HK-2 (cell line): Measurements from ENCODE around the gene ZNF683.
"Not testable (repeated sequence)": the region's sequence is repeated elsewhere in the genome, so short reads cannot be mapped to it uniquely, and the experiment has no call there.

Source experiments
- DNase-seq: peaks from one replicate; pipeline ENCODE4 v3.0.0-alpha.2; 2018; ENCODE audit not compliant: unreplicated experiment

ZNF683 gene

DNA sequence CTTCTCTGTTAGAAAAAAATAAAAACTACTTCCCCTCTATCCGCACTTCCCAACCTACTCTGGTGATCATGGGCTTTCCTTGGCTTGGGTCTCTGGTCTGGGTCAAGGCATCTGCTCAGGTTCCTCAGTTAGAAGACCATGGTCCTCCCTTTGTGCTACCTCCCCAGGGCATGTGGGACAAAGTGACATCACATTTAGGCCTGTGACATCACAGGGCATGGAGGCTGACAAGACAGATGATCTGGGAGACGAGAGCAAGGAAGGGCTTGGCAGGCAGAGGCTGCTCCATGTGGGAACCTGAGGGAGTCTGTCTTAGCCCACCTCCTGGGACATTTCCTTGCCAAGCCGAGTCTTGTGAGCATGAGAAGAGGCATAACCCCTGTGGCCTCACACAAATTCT is at the start of gene ZNF683:
TSS of gene ZNF683 (minus strand) at position 140 of the 400 bp plus-strand sequence. CDS start 4,179 bp downstream, outside the sequence.
- not testable (repeated sequence) for DNase-seq

DNA sequence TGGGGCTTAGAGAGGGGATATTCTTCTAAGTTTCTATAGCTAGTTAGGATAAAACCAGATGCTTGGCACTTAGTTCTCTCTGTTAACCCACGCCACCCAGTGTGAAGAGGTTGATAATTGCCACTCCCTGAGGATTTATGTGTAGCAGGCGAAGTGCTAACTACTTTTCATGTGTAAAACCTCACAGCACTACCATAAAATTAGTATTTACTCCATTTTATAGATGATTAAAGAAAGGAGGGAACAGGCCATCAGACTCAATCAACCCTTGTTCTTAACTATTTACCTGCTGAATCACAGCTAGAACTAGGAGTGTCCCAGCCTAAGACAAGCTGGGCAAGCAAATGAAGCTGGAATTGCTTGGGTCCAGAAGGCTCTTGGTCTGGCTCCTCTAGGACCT is 46.9 kb upstream of the ZNF683 start:
- no peak for DNase-seq

DNA sequence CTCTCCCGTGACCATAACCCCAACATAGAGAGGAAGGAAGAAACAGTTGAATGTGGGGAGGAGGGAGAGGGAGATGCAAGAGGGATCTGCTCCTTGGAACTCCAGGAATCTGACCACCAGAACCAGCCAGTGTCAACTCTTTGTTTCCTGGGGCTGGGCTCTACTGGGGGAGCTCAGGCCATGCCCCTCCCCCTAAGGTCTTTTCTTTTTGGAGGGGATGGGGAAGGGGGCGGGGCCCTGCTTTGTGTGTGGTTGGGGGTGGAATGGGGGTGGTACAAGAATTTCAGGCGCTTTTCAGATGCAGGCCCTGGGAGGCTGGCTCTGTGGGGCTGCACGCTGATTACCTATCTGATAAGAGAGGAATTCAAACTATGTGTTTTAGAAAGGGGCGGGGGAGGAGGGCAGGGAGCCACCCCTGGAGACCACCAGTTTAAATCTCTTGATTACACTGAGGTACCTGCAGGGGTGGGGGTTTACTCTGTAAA is 46.4 kb upstream of the ZNF683 start:
- no peak for DNase-seq

DNA sequence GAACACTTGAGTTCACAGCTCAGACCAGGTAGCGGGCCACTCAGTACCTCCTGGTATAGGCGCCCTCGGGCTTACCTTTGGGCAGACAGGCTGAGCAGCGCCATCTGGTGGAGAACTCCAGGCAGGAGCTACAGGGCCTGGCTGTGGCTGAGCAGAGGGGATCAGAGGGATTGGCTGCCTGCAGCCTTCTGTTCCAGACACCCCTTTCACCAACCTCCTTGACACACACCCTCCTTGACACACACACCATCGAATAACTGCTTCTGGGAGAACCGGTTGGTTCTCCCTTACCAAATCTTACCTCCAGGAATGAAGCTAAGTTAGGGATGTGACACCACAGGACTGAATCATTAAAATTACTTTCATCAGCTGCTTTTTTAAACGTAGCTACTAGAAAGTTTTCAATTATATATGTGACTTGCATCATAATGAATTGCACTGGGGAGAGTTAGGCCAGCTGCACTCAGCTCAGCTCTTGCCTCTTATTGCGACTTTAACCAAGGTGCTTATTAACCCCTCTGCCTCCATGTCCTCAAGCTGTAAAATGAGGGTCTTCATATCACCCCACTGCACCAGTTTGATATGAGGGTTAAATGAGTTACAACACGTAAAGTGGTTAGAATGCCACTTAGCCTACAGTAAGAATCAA is 44.7 kb upstream of the ZNF683 start:
- DNase-seq, result peak; percentile 71

DNA sequence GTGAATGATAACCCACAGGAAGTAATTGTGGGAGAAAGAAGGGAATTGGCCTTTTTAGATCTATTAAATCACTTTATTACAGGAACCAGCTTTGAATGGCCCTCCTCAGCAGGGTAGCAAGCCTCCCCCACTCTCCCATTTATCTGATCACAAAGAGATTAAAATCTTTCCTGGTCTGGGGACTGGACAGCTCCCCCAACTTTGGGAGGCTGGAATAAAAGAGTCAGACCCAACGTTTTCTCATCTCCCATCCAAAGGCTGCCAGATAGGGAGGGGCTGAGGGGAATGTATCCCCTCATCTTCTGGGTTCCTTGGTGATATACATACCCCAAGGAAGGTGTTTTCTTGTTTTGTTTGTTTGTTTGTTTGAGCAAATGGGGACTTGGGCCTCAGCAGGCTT is 40.5 kb upstream of the ZNF683 start:
- DNase-seq, result no peak

DNA sequence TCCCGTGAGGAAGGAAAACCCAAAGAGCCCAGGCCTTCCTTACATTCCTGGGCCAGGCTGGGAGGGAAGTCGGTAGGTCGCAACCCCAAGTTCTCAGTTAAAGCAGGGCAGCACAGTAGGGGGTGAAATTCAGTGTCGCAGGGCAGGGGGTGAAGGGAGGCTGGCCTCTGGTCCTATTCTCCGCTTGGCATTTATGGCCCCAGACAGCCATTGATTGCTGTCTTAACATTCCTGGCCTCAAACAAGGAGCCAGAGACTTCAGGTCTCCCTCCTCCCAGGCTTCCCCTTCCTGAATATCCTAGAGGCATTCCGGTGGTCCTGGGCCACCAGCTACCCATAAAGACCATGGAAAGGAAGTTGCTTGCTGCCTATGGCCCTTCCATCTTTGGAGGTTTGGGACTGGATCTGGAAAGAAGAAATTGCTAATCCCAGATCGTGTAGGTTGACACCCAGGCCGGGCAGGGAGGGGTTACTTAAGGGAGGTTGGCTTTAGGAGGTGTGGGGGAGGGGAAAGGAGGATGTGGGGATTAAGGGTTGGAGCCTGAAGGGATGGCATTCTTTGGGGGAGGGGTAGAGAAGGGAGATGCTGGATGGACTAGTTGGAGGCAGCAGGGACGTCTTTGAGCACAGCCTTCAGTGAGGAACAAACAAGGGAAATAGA is 39.8 kb upstream of the ZNF683 start:
- no peak for DNase-seq

DNA sequence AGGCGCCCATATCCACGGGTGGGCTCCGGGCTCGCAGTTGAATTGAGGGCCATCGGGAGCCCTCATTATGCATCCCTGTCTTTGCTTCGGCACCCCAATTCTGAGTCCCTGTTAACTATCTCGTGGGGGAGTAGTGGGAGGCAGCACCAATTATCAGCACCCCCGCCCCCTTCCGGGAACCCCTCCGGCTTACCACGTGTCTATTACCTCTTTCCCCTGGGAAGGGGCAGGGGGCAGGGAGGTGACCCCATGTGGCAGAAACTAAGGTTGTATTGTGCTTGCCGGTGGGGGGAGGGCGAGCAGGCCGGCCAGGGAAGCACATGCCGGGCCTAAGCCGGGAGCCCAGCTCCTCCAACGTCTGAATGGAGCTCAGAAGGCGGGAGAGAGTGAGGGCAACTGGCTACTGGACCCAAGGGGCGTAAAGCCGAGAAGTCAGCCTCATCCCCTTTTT is 39.1 kb upstream of the ZNF683 start:
- DNase-seq, result no peak

DNA sequence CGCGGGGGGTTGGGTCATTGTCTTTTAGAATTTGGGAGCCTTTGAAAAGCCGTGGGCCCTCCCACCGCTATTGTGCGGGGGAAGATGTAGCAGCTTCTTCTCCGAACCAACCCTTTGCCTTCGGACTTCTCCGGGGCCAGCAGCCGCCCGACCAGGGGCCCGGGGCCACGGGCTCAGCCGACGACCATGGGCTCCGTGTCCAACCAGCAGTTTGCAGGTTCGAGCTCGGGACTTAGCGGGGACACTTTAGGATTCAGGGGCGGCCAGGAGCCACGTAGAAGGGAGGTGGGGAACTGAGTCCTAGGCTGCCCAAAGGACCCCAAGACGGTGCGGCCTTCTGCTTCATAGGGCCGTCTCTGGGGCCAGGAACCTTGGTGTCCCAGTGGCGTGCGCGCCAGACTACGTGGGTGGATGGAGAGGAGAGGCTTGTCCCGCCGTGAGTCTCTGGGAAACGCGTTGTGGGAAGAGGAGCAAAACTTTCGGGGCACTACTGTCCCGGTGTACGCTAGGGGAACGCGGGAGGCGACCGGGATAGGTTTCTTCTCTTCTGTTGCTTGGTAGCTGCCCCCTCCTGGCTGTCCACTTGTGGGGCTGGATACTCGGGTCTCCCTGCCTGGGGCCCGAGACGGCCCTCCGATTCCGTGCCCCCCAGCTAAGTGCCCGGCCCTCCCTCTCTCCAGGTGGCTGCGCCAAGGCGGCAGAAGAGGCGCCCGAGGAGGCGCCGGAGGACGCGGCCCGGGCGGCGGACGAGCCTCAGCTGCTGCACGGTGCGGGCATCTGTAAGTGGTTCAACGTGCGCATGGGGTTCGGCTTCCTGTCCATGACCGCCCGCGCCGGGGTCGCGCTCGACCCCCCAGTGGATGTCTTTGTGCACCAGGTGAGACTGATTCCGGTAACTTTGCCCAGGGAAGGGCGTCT is 38.4 kb upstream of the ZNF683 start, which contains the start of gene LIN28A:
TSS of gene LIN28A (plus strand) at position 112 of the 918 bp plus-strand sequence. CDS start at position 187, 75 bp downstream.
- DNase-seq, result no peak

DNA sequence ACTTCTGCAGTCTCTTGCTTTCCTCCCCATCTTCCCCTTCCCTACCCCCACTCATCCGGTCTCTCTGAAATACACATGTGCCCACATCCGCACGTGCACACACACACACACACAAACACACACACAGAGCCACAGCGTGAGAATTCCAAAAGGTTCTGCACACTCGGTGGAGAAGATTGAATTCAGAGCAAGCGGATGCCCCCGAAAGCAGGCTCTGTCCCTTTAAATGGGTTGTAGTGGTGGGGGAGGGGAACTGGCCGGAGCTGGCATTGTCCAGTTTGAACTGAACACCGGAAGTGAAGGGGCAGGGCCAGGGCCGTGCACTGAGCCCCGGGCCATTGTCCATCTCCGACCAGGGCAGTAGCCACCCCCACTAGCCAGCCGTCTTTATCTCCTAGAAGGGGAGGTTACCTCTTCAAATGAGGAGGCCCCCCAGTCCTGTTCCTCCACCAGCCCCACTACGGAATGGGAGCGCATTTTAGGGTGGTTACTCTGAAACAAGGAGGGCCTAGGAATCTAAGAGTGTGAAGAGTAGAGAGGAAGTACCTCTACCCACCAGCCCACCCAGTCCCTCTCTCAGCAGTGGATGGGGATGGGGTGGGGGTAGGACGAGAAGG is 36.7 kb upstream of the ZNF683 start:
- DNase-seq, result no peak

DNA sequence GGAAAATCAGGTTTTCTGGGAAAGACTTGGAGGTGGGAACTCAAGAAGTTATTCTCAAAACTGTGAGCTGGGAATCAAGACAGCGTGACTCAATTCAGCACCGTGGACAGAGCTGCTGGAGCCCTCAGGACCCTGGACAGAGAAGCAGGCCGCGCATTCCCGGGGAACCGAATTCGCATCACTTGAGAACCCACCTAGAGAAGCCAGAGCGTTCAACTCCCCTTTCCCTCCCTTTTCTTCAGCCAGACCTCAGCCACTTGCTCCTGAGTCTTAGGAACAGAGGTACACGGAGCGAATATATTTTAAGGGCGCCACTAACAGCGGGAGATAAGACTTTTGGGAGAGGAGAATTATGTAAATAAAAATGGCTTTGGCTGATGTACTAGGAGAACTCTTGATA is 36.1 kb upstream of the ZNF683 start:
- DNase-seq, result peak; percentile 79

DNA sequence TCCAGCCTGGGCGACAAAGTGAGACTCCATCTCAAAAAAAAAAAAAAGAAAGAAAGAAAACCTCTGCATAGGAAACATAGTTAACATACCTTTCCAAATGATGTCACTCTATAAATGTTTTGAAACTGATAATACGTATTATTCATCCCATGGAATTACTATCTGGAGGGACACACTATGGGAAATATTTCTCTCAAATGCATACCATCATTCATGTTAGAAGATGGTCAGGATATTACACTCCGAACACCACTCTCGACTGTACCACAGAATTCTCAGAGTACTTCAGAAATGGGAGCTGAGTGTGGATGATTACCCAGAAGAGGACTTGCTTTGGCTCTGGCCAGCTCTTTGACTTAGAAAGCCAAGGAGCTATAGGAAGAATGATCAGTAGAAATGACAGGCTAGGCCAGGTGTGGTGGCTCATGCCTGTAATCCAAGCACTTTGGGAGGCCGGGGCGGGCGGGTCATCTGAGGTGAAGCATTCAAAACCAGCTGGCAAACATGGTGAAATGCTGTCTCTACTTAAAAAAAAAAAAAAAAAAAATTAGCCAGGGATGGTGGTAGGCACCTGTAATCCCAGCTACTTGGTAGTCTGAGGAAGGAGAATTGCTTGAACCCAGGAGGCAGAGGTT is 32.8 kb upstream of the ZNF683 start:
- no peak for DNase-seq

DNA sequence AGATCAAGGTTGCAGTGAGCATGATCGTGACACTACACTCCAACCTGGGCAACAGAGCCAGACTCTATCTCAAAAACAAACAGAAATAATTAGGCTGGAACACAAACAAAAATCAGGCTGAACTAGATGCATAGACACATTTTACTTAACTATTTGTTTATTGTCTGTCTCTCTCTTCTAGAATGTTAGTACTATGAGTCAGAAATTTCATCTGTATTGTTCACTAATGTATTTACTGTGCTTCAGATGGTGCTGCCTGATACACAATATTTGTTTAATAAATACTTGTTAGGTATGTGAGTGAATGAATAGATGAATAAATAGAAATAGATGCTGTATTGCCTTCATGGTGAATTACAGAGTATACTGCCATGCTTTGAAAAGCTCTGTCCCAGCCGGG is 32.1 kb upstream of the ZNF683 start:
- no peak for DNase-seq

DNA sequence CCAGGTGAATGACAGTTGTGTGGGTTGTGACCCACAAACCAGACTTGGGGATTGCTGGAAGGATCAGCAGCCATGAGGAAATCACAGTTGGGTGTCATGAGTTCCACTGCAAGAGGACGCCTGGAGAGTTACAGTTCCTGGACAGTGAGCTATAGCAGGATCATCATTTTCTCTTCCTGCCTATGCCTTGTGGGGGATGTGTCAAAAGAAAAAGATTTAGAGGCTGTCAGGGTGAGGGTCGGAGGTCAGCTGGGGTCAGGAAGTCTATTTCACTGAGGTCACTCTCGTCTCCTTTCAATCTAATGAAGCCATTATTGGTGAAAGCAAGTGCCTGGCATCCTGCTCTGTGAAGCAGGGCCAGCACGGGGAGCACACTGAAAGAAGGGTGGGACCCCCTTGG is 31.1 kb upstream of the ZNF683 start:
- DNase-seq, result no peak

DNA sequence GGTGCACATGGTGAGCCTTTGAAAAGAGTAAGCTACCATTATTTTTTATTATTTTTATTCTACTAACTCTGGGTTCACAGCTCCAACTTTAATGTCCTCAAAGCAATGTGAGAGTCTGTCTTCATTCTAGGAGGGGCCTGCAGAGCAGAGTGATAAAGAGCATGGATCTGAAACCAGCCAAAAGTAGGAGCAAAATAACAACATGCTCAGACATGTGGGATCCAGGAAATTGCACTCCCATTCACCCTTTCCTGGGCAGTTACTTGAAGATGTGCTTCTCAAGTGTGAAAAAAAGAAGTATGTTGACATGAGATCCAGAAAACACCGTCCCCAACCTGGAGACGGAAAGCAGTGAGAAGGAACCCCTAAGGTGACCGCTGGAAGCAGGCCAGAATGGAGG is 29.3 kb upstream of the ZNF683 start:
- DNase-seq, result no peak

DNA sequence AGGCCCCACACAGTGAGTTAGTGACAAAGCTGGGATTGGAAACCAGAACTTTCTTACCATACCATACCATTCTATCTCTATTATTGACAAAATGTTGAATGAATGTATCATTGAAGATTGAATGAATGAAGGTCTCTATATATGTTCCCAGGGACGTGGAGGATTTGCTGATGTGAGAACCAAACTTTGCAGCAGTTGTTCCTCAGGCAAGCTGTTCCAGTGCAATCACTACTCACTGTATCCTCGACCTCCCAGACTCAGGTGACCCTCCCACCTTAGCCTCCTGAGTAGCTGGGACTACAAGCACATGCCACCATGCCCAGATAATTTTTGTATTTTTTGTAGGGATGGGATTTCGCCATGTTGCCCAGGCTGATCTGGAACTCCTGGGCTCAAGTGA is 26.5 kb upstream of the ZNF683 start:
- no peak for DNase-seq

DNA sequence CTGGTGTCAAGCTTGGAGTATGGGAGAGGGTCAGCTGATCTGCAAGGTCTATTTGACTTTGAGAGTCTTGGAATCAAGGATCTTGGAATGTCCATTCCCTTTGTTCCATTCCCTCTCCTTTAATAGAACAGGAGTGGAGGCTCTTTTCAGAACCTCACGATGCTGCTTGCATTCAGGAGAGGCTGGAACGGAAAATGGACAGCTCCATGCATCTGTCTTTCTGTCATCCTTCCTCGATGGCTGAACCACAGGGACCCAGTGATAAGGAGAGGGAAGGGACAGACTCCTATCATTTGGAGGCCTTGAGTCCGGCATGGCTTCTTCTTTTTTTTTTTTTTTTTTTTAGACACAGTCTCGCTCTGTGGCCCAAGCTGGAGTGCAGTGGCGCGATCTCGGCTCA is 23.2 kb upstream of the ZNF683 start:
- DNase-seq, result no peak

DNA sequence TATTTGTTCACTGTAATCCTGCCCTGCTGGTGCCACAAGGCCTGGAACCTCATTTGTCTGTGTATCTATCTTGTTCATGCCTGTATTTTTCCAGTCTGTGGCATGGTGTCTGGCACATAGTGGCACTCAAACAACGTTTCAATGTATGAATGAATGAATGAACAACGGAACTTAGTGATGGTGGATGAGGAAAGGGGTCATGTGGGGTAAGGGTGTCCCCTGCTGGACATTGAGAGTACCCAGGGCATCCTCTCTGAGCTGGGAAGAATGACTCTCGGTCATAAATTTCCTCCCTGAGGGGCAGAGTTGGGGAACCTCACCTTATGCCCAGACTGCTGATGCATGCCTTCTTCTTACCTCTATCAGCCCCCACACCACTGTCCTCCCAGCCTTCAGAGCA is 18.9 kb upstream of the ZNF683 start:
- DNase-seq, result no peak

DNA sequence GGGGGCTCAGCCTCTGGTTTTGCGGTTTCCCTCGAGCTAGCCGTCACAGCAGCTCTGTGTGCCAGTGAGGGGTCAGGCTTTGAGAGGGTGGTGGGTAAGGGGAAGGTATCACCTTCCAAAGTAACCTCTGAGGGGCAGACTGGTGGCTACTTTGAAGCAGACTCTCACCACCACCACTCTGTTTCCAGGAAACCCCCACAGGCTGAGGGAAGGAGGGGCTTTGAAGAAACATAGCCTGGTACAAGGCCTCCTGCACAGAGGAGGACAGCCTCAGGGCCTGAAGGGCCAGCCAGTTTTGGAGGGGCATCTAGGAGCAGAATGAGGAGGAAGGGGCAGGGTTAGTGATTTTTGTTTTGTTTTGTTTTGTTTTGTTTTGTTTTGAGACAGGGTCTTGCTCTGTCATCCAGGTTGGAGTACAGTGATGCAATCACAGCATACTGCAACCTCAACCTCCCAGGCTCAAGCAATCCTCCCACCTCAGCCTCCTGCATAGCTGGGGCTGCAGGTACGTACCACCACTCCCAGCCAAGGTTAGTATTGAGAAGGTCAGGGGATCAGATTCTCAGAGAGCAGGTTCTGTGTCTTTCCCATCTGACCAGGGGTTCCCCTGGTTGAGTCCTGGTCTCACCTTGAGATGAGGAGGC is 17.2 kb upstream of the ZNF683 start:
- DNase-seq, result no peak

DNA sequence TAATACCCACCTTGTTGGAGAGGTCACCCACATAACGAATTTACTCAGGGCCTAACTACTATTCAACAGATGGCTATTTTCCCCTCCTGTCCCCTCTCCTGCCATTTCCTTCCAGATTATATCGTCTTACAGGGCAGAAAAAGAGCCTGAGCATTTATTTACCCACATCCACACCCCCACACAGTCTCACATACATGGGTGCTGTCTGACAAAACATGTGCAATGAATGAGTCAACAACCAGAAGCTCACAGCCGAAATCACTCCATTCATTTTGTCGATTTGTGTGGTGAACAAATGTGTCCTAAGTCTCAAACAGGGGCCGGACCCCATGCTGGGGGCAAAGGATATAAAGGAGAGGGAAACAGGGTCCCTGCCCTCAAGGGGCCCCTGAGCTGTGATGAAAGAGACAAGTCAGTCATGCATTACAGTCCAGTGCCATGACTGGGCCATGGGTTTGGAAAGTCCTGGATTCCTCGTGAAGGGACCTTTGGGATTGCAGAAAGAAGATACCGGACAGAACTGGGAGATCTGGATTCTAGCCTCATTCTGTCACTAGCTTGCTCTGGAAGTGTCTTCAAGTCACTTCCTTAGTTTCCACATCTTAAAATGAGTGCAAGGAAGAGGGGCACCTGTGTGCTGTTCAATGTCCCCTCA is 16.4 kb upstream of the ZNF683 start:
- DNase-seq, result no peak

DNA sequence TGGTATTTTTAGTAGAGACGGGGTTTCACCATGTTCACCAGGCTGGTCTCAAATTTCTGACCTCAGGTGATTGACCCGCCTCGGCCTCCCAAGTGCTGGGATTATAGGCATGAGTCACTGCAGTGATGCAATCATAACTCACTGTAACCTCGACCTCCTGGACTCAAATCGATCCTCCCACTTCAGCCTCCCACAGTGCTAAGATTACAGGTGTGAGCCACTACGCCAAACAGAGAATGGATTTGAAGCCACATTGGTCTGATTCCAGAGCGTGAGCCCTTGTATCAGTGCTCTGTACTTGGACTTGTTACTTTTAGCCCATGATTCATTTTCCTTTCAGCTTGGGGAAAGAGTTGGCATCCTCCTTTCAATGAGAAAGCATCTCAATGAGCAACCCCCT is 14.9 kb upstream of the ZNF683 start:
- no peak for DNase-seq
